HG03354 (cell line): ENCODE measurements around the gene AGAP1.

Experiments used
- ATAC-seq: cut with Tn5 transposase; IDR thresholded peaks from one replicate; pipeline ENCODE4 v1.9.1; 2021; ENCODE audit warnings: mild to moderate bottlenecking; ENCODE audit not compliant: unreplicated experiment, poor library complexity, severe bottlenecking

The AGAP1 gene

GRCh38 chr2:235580426-235581157 is 86.7 kb downstream of the AGAP1 start:
- no peak for ATAC-seq

GRCh38 chr2:235582081-235582686 is 88.3 kb downstream of the AGAP1 start:
- ATAC-seq: no peak

- ATAC-seq: no peak
Observed at GRCh38 chr2:235582729-235583128, 88.9 kb downstream of the AGAP1 start.

- no peak for ATAC-seq
Observed at GRCh38 chr2:235583144-235583543, 89.3 kb downstream of the AGAP1 start.

- no peak for ATAC-seq
Observed at GRCh38 chr2:235583925-235584637, 90.2 kb downstream of the AGAP1 start.

- ATAC-seq: no peak
Observed at GRCh38 chr2:235584638-235585007, 90.8 kb downstream of the AGAP1 start.

GRCh38 chr2:235587202-235587601 is 93.4 kb downstream of the AGAP1 start:
- ATAC-seq: no peak

GRCh38 chr2:235588750-235589149 is 94.9 kb downstream of the AGAP1 start:
- ATAC-seq: no peak

- ATAC-seq: no peak
Observed at GRCh38 chr2:235591231-235591730, 97.4 kb downstream of the AGAP1 start.

GRCh38 chr2:235591921-235592320 is 98.1 kb downstream of the AGAP1 start:
- ATAC-seq: no peak

GRCh38 chr2:235592430-235592829 is 98.6 kb downstream of the AGAP1 start:
- ATAC-seq: no peak

- no peak for ATAC-seq
Observed at GRCh38 chr2:235592836-235593235, 99.0 kb downstream of the AGAP1 start.

GRCh38 chr2:235594041-235594440 is 100.2 kb downstream of the AGAP1 start:
- no peak for ATAC-seq

GRCh38 chr2:235594964-235595363 is 101.1 kb downstream of the AGAP1 start:
- ATAC-seq: no peak

GRCh38 chr2:235595422-235596010 is 101.7 kb downstream of the AGAP1 start:
- no peak for ATAC-seq

- ATAC-seq: no peak
Observed at GRCh38 chr2:235596272-235596671, 102.4 kb downstream of the AGAP1 start.

GRCh38 chr2:235597081-235597615 is 103.3 kb downstream of the AGAP1 start:
- no peak for ATAC-seq

GRCh38 chr2:235598026-235598425 is 104.2 kb downstream of the AGAP1 start:
- no peak for ATAC-seq

- ATAC-seq: no peak
Observed at GRCh38 chr2:235598532-235599531, 105.0 kb downstream of the AGAP1 start.
